Measurements from ENCODE around the gene LCN12.

- TF ChIP-seq CTCF (IDR thresholded peaks at IDR 0.05) (no peak), POLR2A (IDR thresholded peaks at IDR 0.05; ENCODE audit: low read depth) (no peak), POLR2AphosphoS5 (IDR thresholded peaks at IDR 0.05) (no peak), EP300 (IDR thresholded peaks at IDR 0.05) (no peak)
These were observed 6.4 kb downstream of the LCN12 start for GRCh38 chr9:136958473-136958872.
